Nephron progenitor cell (in vitro differentiated cells): ENCODE results near the gene AMDHD2.

ENCODE experiments used
- DNase-seq: peaks from one replicate; pipeline ENCODE4 v3.0.0; 2021
- H3K27ac Mint-ChIP-seq: 2 replicates; pipeline ENCODE4 v1.8.0; 2021; ENCODE audit warnings: mild to moderate bottlenecking, moderate library complexity, mixed read lengths
- H3K27me3 Mint-ChIP-seq: 2 replicates; pipeline ENCODE4 v1.8.0; 2021; ENCODE audit warnings: mild to moderate bottlenecking, low read depth, mixed read lengths; ENCODE audit not compliant: poor library complexity
- H3K36me3 Mint-ChIP-seq: 2 replicates; pipeline ENCODE4 v1.8.0; 2021; ENCODE audit warnings: low read depth, mixed read lengths
- H3K4me1 Mint-ChIP-seq: 2 replicates; pipeline ENCODE4 v1.8.0; 2021; ENCODE audit warnings: mixed read lengths
- H3K4me3 Mint-ChIP-seq: 2 replicates; pipeline ENCODE4 v1.8.0; 2021; ENCODE audit warnings: mild to moderate bottlenecking, moderate library complexity, mixed read lengths
- H3K9me3 Mint-ChIP-seq: 2 replicates; pipeline ENCODE4 v1.8.0; 2021; ENCODE audit warnings: mild to moderate bottlenecking, moderate library complexity, mixed read lengths
- TF ChIP-seq, protein P1 (sequence below): fragments of 200-600 bp; sonication (generic); IDR thresholded peaks from 2 replicates; pipeline ENCODE4 v1.5.0; 2021; ENCODE audit warnings: antibody characterized with exemption

AMDHD2 gene

DNA sequence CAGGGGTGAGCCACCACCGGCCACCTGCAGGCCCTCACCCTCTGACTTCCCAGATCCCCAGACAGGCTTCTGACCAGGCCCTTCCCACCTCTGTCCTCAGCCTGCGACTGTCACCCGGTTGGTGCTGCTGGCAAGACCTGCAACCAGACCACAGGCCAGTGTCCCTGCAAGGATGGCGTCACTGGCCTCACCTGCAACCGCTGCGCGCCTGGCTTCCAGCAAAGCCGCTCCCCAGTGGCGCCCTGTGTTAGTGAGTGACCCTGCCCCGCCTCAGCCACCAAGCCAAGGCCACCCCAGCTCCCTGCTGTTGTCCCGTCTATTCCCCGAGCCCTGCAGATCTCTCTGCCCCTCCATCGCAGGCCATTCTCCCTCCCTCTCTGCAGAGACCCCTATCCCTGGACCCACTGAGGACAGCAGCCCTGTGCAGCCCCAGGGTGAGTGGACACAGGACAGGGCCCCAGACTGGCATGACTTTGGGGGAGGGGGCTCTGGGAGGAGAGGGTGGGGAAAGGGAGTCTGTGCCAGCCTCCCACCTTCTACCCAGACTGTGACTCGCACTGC lies 47.2 kb upstream of the AMDHD2 start:
- no peaks in the 10 kb centered on the region for H3K36me3 Mint-ChIP-seq
- H3K4me1 Mint-ChIP-seq: peaks cover 45% of the 10 kb centered on the region
- no peak overlapping the region for H3K27ac Mint-ChIP-seq
- no peaks in the 10 kb centered on the region for H3K9me3 Mint-ChIP-seq
- peaks cover 23% of the 10 kb centered on the region for H3K27me3 Mint-ChIP-seq
- H3K4me3 Mint-ChIP-seq: peak overlapping the region; percentile 71
- no peak for DNase-seq
- TF ChIP-seq, protein P1, sequence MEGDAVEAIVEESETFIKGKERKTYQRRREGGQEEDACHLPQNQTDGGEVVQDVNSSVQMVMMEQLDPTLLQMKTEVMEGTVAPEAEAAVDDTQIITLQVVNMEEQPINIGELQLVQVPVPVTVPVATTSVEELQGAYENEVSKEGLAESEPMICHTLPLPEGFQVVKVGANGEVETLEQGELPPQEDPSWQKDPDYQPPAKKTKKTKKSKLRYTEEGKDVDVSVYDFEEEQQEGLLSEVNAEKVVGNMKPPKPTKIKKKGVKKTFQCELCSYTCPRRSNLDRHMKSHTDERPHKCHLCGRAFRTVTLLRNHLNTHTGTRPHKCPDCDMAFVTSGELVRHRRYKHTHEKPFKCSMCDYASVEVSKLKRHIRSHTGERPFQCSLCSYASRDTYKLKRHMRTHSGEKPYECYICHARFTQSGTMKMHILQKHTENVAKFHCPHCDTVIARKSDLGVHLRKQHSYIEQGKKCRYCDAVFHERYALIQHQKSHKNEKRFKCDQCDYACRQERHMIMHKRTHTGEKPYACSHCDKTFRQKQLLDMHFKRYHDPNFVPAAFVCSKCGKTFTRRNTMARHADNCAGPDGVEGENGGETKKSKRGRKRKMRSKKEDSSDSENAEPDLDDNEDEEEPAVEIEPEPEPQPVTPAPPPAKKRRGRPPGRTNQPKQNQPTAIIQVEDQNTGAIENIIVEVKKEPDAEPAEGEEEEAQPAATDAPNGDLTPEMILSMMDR: no peak

DNA sequence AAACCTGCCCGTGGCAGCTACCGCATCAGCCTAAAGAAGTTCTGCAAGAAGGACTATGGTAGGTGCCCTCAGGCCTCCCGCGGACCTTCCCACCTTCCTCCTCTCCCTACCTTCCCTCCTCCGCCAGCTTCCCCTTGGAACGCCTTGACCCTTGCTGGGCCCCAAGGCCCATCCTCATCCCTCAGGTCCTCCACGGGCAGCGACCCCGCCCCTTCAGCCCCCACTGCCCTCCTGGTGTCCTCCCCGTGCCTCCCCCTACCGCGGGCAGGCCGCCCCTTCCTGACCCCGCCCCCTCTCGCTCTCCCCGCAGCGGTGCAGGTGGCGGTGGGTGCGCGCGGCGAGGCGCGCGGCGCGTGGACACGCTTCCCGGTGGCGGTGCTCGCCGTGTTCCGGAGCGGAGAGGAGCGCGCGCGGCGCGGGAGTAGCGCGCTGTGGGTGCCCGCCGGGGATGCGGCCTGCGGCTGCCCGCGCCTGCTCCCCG lies 46.7 kb upstream of the AMDHD2 start:
- peak overlapping the region; percentile 71 for H3K4me3 Mint-ChIP-seq
- peak; percentile 67 for DNase-seq
- H3K27me3 Mint-ChIP-seq: peaks cover 23% of the 10 kb centered on the region
- no peak overlapping the region for H3K27ac Mint-ChIP-seq
- H3K4me1 Mint-ChIP-seq: peaks cover 42% of the 10 kb centered on the region
- no peaks in the 10 kb centered on the region for H3K9me3 Mint-ChIP-seq
- H3K36me3 Mint-ChIP-seq: no peaks in the 10 kb centered on the region
- TF ChIP-seq, protein P1: no peak

DNA sequence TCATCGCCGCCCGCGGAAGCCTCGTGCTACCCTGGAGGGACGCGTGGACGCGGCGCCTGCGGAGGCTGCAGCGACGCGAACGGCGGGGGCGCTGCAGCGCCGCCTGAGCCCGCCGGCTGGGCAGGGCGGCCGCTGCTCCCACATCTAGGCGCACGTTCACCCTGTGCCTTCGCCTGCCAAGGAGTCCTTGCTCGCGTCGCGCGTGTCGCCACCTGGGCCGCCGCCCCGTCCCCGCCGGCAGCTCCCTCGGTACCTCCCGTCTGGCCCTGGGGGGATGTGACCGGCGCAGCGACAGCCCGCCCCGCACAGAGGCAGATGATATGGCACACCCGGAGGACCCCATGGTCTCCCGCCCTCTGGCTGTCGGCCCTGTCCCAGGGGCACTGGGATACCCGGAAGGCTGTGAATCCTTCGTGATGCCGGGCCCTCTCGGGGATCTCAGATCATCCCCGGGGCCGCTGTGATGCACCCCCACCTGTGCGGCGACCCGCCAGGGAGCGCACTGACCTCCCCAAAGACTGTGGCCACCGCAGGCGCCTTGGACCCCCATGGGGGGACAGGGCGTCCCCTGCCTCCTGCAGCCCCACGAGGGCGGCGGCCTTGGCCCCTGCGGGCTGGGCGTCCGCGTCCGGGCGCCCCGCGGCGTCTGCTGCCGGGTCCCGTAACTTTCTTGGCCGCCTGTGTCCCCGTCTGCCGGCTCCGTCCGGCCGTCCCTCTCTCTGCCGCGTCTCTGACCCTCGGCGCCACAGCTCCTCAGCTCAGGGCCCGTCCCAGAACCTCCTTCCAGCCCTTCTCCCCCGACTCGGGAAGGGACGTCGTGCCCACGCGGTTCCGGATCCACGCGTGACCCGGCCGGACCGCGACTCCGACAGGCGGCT lies 45.9 kb upstream of the AMDHD2 start:
- TF ChIP-seq, protein P1: no peak
- peak overlapping the region; percentile 75 for H3K4me3 Mint-ChIP-seq
- peaks cover 36% of the 10 kb centered on the region for H3K4me1 Mint-ChIP-seq
- H3K27ac Mint-ChIP-seq: no peak overlapping the region
- DNase-seq: peak; percentile 61
- H3K27me3 Mint-ChIP-seq: peaks cover 26% of the 10 kb centered on the region
- H3K9me3 Mint-ChIP-seq: no peaks in the 10 kb centered on the region
- no peaks in the 10 kb centered on the region for H3K36me3 Mint-ChIP-seq

DNA sequence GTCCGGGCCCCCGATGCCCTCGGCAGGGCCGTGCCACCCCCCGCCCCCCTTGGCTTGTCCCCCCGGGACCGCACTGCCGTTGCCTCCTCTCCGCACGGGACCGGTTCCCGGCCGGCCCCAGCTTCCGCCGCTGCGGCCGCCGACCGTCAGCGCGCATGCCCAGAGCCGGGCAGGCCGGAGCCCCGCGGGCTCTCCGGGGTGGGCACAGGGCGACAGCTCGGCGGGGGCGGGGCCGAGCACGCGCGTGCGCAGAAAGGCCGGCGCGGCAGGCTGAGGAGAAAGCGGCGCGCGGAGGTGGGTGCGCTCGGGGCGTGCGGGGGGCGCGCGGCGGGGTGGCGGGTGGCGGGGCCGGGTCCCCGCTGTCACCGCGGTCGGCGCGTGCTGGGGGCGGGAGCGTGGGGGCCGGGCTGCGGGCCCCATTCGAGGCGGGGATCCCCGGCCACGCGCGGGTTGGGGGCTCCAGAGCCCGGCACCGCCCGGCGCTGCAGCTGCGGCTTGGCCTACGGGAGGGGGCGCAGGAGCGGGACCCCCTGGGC lies 45.2 kb upstream of the AMDHD2 start, which contains the start of gene TBC1D24:
TSS of gene TBC1D24 (plus strand) at position 251 of the 536 bp plus-strand sequence. CDS start 21,022 bp downstream, outside the sequence.
- H3K27me3 Mint-ChIP-seq: peaks cover 26% of the 10 kb centered on the region
- TF ChIP-seq, protein P1: no peak

DNA sequence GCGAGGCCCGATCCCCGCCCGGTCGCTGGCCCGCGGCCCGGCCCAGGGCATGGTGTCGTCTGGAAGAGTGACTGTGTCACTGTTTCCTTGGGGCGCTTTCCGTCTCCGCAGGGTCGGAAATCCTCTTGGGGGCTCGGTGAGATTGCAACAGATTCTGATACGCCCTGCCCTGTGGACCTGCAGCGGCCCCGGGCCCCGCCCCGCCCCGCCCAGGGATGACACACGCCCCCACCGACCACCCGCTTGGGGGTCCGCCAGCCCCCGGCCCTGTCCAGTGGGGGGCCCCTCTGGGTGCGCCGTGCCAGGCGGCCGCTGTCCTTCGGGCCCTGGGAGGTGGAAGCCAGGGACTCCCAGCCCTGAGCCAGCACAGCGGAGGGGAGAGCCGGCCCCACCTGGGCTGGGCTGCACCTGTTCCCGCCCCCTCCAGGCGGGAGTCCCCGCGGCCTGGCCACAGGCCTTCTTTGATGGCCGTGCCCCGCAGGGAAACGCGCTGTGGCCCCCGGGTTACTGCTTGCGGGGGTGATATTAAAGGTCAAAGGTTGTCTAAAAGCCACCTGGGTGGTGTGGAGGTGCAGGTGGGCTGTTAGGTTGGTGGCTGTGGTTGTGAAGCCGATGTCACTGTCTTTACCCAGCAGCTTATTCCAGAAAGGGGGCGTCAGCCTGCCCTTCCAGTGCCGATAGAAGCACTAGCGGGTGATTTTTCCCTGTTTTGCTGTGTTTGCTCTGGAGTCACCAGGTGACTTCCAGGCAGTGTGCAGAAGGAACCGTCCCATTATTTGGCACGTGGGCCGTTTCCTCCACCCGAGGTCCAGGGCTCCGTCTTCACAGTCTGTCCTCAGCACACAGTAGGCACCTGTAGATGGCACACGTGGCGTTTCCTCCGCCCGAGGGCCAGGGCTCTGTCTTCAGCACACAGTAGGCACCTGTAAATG lies 44.5 kb upstream of the AMDHD2 start:
- Mint-ChIP-seq H3K9me3 (no peaks in the 10 kb centered on the region), H3K4me3 (peak overlapping the region; percentile 76)

More for the DNA sequence above, 45.2 kb upstream of the AMDHD2 start, which contains the start of gene TBC1D24:
- Mint-ChIP-seq H3K4me1 (peaks cover 29% of the 10 kb centered on the region), H3K36me3 (no peaks in the 10 kb centered on the region), H3K27ac (no peak within 1 kb of the TSS), H3K4me3 (peak within 1 kb of the TSS; percentile 76), H3K9me3 (no peaks in the 10 kb centered on the region)
- DNase-seq: peak; percentile 95

More for the DNA sequence above, 44.5 kb upstream of the AMDHD2 start:
- peaks cover 26% of the 10 kb centered on the region for H3K27me3 Mint-ChIP-seq
- no peak overlapping the region for H3K27ac Mint-ChIP-seq
- H3K36me3 Mint-ChIP-seq: no peaks in the 10 kb centered on the region
- TF ChIP-seq, protein P1: no peak
- H3K4me1 Mint-ChIP-seq: peaks cover 21% of the 10 kb centered on the region
- DNase-seq: no peak
